HG03342 (cell line): Measurements from ENCODE around the gene CBLL2.
"Not testable (repeated sequence)": the region's sequence is repeated elsewhere in the genome, so short reads cannot be mapped to it uniquely, and the experiment has no call there.

Source experiments
- ATAC-seq: cut with Tn5 transposase; IDR thresholded peaks from one replicate; pipeline ENCODE4 v1.9.1; 2021; ENCODE audit warnings: mild to moderate bottlenecking, moderate library complexity; ENCODE audit not compliant: unreplicated experiment

The CBLL2 gene

GRCh38 chrX:22272613-22273012 is at the start of gene CBLL2:
CBLL2 (plus strand) TSS chrX:22272913; CDS start chrX:22272992, 79 bp downstream.
- ATAC-seq: no peak

GRCh38 chrX:22234380-22234779 is 38.3 kb upstream of the CBLL2 start:
- ATAC-seq: no peak

GRCh38 chrX:22237479-22237878 is 35.2 kb upstream of the CBLL2 start:
- ATAC-seq: no peak

- ATAC-seq: no peak
Observed at GRCh38 chrX:22246620-22247019, 26.1 kb upstream of the CBLL2 start.

- no peak for ATAC-seq
Observed at GRCh38 chrX:22247169-22247568, 25.5 kb upstream of the CBLL2 start.

GRCh38 chrX:22248401-22248800 is 24.3 kb upstream of the CBLL2 start:
- ATAC-seq: no peak

- ATAC-seq: no peak
Observed at GRCh38 chrX:22249371-22249770, 23.3 kb upstream of the CBLL2 start.

- no peak for ATAC-seq
Observed at GRCh38 chrX:22268706-22269105, 4.0 kb upstream of the CBLL2 start.

- no peak for ATAC-seq
Observed at GRCh38 chrX:22273714-22274317, 1.1 kb downstream of the CBLL2 start.

- ATAC-seq: no peak
Observed at GRCh38 chrX:22276781-22277180, 4.1 kb downstream of the CBLL2 start.

GRCh38 chrX:22278375-22278774 is 5.7 kb downstream of the CBLL2 start:
- no peak for ATAC-seq

GRCh38 chrX:22289209-22289608 is 16.5 kb downstream of the CBLL2 start:
- not testable (repeated sequence) for ATAC-seq

GRCh38 chrX:22296871-22297270 is 24.2 kb downstream of the CBLL2 start:
- ATAC-seq: no peak

- peak; percentile 79 for ATAC-seq
Observed at GRCh38 chrX:22300130-22300529, 27.4 kb downstream of the CBLL2 start.

GRCh38 chrX:22310779-22311178 is 38.1 kb downstream of the CBLL2 start:
- ATAC-seq: no peak

GRCh38 chrX:22313766-22314165 is 41.1 kb downstream of the CBLL2 start:
- no peak for ATAC-seq

GRCh38 chrX:22314211-22314610 is 41.5 kb downstream of the CBLL2 start:
- no peak for ATAC-seq

GRCh38 chrX:22314692-22315091 is 42.0 kb downstream of the CBLL2 start:
- no peak for ATAC-seq

- ATAC-seq: no peak
Observed at GRCh38 chrX:22315151-22315550, 42.4 kb downstream of the CBLL2 start.

GRCh38 chrX:22320236-22320873 is 47.6 kb downstream of the CBLL2 start:
- ATAC-seq: no peak

GRCh38 chrX:22323541-22323940 is 50.8 kb downstream of the CBLL2 start:
- no peak for ATAC-seq
